Colonic mucosa (tissue), 4 donors: ENCODE measurements around the gene STK32B. TPM values are rescaled to one million over a fixed set of nuclear protein-coding genes. Genes with fewer than 3 reads are reported as not detected.

Experiments
- DNase-seq: peaks from one replicate; pipeline ENCODE4 v3.0.0-alpha.2; 2020
- H3K27ac ChIP-seq: fragments of 200-600 bp; one replicate; pipeline ENCODE4 v1.8.0; 2021
- H3K27me3 ChIP-seq: fragments of 200-600 bp; one replicate; pipeline ENCODE4 v1.8.0; 2021
- H3K36me3 ChIP-seq: fragments of 200-600 bp; one replicate; pipeline ENCODE4 v1.8.0; 2021
- H3K4me1 ChIP-seq: fragments of 200-600 bp; one replicate; pipeline ENCODE4 v1.8.0; 2021; ENCODE audit warnings: mild to moderate bottlenecking
- H3K4me3 ChIP-seq: fragments of 200-600 bp; one replicate; pipeline ENCODE4 v1.8.0; 2021
- H3K9ac ChIP-seq, 2 donors: one replicate each; pipeline ENCODE4 v1.7.0; 2013; ENCODE audit warnings: control low read depth in 2 of 2, low read depth in 2 of 2, low read length in 2 of 2
- H3K9me3 ChIP-seq: fragments of 200-600 bp; one replicate; pipeline ENCODE4 v1.8.0; 2021
- intact Hi-C: fragments of 100-400 bp; cut with DNase I; formaldehyde crosslinking; loops from one replicate; pipeline ENCODE4 v1.14.1; 2022
- total RNA-seq, 2 donors: library from RNA; stranded (reverse); fragmentation: NEBNext Ultra II Directional in 1 of 2; extraction: Animal tissue kit (Norgen Biotek cat#: 25700) in 1 of 2; gene quantifications; one replicate each; pipeline ENCODE4 v1.2.1, GENCODE V29; 2021
- TF ChIP-seq, protein P1 (sequence below): fragments of 200-600 bp; IDR thresholded peaks from one replicate; pipeline ENCODE4 v1.8.0; 2022; ENCODE audit warnings: antibody characterized with exemption, mild to moderate bottlenecking
- donor health status: healthy.
- donor health status: DM: no; HTN: no; CAD: no.
- donor health status: DM: no; HTN: no; CAD: no.

The STK32B gene
- total RNA-seq, 2 donors from 2014 or later: 0.64 to 0.82 TPM

DNA sequence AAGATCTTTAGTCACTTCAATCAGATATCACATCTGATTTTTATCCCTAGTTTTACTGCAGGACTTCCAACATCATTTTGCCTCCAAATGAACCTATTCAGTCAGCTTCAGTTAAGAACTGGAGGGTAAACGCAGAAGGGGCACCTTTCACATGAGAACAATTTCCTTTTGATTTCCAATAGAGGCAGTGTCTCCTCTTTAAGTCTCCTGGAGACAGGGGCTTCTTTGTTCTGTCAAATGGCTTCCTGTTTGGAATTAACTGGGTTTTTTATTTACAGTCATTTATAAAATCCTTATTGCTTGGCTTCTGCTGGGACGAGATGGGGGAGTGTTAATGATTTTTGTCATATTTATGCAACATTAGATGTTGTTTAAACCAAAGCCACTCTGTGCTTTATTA is 164.0 kb downstream of the STK32B start:
- no peaks in the 10 kb centered on the region for H3K36me3 ChIP-seq

DNA sequence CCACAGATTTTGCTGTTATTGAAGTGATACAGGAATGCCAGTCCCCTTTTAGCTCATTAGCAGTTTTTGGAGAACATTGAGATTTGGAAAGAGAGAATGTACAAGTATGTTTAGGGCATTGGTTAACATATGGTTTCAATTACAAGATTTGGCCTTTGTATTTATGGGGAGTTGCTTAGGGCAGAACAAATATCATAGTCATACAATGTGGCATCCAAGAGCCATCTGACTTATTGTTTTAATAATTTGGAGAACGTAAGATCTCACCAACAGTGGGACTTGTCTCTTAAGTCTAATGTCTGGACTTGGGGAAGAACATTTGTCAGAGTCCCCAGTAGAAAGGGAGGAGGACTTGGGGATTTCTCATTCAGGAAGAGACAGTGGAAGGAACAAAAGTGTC is 166.1 kb downstream of the STK32B start:
- no peak for DNase-seq
- H3K9ac ChIP-seq: no peak overlapping the region
- no peaks in the 10 kb centered on the region for H3K4me1 ChIP-seq
- TF ChIP-seq, protein P1, sequence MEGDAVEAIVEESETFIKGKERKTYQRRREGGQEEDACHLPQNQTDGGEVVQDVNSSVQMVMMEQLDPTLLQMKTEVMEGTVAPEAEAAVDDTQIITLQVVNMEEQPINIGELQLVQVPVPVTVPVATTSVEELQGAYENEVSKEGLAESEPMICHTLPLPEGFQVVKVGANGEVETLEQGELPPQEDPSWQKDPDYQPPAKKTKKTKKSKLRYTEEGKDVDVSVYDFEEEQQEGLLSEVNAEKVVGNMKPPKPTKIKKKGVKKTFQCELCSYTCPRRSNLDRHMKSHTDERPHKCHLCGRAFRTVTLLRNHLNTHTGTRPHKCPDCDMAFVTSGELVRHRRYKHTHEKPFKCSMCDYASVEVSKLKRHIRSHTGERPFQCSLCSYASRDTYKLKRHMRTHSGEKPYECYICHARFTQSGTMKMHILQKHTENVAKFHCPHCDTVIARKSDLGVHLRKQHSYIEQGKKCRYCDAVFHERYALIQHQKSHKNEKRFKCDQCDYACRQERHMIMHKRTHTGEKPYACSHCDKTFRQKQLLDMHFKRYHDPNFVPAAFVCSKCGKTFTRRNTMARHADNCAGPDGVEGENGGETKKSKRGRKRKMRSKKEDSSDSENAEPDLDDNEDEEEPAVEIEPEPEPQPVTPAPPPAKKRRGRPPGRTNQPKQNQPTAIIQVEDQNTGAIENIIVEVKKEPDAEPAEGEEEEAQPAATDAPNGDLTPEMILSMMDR: no peak
- H3K27me3 ChIP-seq: no peaks in the 10 kb centered on the region
- intact Hi-C loops: no loop called here
- no peak overlapping the region for H3K27ac ChIP-seq
- H3K36me3 ChIP-seq: no peaks in the 10 kb centered on the region
- H3K9me3 ChIP-seq: no peaks in the 10 kb centered on the region
- H3K4me3 ChIP-seq: no peak overlapping the region

More for the DNA sequence above, 164.0 kb downstream of the STK32B start:
- no peak overlapping the region for H3K27ac ChIP-seq
- H3K27me3 ChIP-seq: no peaks in the 10 kb centered on the region
- H3K9ac ChIP-seq: no peak overlapping the region
- H3K4me1 ChIP-seq: no peaks in the 10 kb centered on the region
- TF ChIP-seq, protein P1: no peak
- no peaks in the 10 kb centered on the region for H3K9me3 ChIP-seq
- DNase-seq: no peak
- no peak overlapping the region for H3K4me3 ChIP-seq
- intact Hi-C loops: no loop called here

DNA sequence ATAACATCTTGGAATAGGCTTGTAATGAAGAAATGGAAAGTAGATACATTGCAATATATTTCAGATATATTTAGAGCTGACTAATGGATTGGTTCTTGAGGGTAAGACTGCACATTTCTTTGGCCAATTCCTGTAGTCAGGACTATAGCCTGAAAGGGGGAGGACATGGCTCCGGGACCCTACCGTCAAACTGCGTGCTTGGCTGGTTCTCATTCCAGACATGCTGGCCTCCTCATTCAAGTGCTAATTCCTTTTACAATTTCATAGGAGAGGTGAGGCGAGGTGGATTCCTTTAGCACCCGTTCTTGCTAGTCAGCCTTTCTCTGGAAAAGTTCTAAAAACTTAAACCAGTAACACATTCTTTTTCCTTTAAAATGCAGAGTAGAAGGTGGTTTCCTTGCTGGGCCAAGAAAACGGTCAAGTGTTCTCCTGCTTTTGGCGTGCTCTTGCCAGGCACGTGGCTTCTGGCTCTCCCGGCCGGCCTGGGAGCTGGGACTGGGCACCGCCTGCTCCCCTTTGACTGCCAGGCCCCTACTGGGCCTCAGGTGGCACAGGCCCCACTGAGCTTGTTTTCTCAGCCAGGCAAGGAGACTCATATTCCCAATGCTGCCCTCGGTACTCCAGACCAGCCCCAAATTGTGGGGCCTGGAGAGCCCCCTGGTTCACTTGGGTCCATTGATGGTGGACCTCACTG is 167.2 kb downstream of the STK32B start:
- intact Hi-C loops: no loop called here
- H3K9ac ChIP-seq: no peak overlapping the region
- no peaks in the 10 kb centered on the region for H3K27me3 ChIP-seq
- no peak for DNase-seq
- no peaks in the 10 kb centered on the region for H3K4me1 ChIP-seq
- H3K36me3 ChIP-seq: no peaks in the 10 kb centered on the region
- no peaks in the 10 kb centered on the region for H3K9me3 ChIP-seq
- no peak overlapping the region for H3K4me3 ChIP-seq
- TF ChIP-seq, protein P1: no peak
- no peak overlapping the region for H3K27ac ChIP-seq

DNA sequence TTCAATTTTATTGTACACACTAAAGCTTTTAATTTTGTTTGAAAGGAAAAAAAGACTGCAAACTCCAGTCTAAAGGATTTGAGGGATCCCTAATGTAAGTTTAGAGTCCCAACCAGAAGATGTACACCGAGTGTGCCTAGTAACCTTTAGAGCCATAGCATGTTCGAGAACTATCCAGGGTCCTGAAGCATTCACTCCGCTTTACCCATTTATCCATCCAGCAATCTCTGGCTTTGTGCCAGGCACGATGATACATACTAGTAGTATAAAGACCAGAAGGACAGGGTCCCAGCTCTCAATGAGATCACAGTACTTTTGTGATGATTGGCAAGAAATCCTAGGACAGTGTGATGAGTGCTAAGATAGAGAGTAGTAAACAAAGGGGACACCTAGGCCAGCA is 168.7 kb downstream of the STK32B start:
- Histone ChIP-seq H3K9ac (no peak overlapping the region), H3K4me1 (no peaks in the 10 kb centered on the region), H3K27me3 (no peaks in the 10 kb centered on the region), H3K9me3 (no peaks in the 10 kb centered on the region), H3K36me3 (no peaks in the 10 kb centered on the region), H3K4me3 (no peak overlapping the region), H3K27ac (no peak overlapping the region)
- intact Hi-C loops: no loop called here
- TF ChIP-seq, protein P1: no peak
- no peak for DNase-seq

DNA sequence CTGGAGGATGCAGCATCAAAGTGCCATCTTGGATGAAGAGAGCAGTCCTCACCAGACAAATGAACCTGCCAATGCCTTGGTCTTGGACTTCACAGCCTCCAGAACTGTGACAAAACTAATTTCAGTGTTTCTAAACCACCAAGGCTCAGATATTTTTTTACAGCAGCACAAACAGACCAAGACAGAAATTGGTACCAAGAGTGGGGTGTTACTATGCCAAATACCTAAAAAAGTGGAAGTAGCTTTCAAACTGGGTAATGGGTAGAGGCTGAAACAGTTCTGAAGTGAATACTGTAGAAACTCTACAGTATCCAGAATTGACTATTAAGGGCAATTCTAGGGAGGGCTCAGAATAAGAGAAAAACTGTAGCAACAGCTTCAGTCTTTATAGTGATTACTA is 170.8 kb downstream of the STK32B start:
- TF ChIP-seq, protein P1: no peak
- DNase-seq: no peak
- Histone ChIP-seq H3K9ac (no peak overlapping the region), H3K27ac (no peak overlapping the region), H3K27me3 (no peaks in the 10 kb centered on the region), H3K36me3 (no peaks in the 10 kb centered on the region), H3K4me1 (no peaks in the 10 kb centered on the region), H3K4me3 (no peak overlapping the region), H3K9me3 (no peaks in the 10 kb centered on the region)
- intact Hi-C loops: no loop called here
